LoVo (cell line): Measurements from ENCODE around the gene S100A12.
A peak's percentile ranks its signal among the peaks of the same experiment; 100 is the strongest.
"Not testable (repeated sequence)": the region's sequence is repeated elsewhere in the genome, so short reads cannot be mapped to it uniquely, and the experiment has no call there.

Source experiments
- DNase-seq: peaks from one replicate; pipeline ENCODE4 v3.0.0-alpha.2; 2016; ENCODE audit warnings: low spot score

S100A12 gene

DNA sequence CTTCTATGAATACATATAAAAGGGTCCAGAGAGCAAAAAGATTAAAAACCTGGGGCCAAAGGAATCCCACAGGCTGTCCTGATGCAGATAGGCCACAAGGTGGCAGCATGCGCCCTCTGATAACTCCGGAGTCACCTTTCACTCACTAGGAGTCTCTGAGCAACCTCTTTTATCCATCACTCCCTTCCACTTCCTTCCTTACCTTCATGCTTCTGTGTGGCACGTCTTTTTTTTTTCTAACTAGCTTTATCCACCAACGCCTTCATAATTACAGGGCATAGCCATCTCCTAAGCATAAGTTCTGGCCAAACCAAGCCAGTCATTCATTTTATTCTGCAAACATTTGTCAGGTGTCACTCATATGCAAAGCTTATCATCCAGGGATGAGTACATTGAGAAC lies 22.9 kb downstream of the S100A12 start:
- DNase-seq, result peak; percentile 70

DNA sequence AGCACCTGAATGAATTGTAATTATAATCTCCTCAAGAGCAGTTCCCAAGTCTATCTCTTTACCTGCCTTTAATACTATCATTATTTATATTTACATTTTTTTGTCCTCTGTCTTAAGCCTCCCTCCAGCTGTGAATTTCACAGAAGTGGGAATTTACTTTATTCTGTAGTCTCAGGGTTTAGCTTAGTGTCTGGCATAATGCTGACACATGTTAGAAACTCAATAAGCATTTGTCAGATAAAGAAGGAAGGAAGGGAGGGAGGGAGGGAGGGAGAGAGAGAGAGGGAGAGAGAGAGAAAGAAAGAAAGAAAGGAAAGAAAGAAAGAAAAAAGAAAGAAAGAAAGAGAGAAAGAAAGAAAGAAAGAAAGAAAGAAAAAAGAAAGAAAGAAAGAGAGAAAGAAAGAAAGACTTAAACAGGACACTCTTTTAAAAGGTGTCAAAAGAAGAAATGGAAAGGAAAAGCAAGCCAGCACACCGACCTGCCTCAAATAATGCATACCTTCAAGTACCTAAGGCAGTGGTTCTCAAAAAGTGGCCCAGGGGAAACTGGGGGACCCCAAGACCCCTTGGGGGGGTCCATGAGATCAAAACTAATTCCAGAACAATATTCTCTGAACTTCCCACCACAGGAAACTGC lies 25.0 kb downstream of the S100A12 start:
- no peak for DNase-seq

DNA sequence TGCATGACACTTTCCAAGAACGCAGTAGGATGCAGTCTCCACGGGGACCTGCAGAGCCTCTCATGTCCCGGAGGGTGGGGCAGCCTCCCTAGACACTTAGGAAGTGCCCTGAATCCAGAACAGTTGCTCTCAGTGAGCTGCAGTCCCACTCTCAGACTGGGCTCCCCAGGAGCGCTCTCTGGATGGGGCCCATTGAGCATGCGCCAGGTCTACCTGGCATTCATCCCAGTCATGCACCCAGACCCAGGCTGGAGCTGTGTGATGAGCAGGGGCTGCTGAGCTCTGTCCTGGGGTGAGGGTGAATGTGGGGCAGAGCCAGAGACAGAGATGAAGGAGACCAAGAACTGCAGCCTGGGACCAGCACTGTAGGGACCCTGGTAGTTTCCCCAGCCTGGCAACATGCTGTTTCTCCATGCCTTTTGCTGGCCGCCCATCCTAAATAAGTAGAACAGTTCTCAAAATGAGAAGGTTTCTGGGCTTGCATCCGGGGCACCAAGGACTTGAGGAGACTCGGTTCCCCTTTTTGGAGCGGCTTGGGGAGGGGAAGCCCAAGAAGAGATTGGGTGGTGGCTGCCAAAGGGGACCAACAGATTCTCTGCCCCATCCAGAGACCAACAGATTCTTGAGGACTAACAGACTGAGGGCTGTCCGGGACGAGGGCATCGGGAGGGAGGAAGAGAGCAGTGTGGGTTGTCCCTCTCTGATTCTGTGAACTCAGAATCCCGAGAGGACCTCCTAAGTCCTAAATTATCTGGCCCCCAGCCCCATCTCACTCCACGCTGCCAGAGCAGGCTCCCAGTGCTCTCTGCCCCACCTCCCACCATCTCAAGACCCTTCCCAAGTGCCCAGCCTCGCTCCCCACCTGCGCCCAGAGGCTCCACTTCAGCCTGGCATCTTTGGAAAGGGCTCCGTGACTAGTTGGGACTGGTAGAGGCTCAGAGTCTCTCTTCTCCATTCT lies 25.8 kb downstream of the S100A12 start:
- DNase-seq, result no peak

DNA sequence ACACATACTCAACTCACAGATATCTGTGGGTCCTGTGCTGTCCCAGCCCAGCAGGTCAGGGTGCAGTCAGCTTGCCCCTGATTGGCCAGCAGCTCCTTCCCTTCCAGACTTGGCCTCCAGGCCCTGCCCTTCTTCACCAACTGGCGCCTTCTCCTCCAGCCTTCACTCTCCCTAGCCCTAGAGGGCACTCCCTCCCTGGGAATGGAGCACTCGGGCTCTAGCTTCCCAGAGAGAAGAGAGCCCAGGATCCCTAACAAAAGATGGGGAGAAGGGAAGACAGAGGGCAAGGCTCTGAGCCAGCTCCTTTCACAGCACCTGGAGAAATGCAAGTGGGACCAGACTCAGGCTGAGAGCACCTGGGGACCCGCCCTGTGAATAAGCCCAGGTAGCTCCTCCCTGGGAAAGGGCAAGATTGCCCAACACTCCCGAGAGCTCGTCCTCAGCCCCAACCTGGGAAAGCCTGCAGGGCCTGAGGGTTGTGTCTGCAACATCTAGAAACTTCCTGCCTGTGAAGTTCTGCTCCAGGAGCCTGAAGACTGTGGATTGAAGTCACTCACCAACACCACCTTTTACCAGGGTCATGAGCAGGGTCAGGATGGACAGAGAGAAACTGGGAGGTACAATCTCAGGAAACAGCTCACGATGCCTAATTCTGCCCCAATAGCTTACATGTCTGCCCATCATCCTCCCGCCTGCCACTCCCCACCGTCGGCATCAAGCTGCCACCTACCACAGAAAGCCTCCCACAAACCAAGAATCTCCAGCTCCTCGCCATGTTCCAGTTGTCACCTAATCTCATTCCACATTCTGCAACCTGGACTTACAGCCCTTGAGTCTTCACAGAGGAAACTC lies 26.7 kb downstream of the S100A12 start, which contains the start of gene PGLYRP4:
TSS of gene PGLYRP4 (minus strand) at position 331 of the 852 bp plus-strand sequence. CDS start 909 bp downstream, outside the sequence.
- no peak for DNase-seq

DNA sequence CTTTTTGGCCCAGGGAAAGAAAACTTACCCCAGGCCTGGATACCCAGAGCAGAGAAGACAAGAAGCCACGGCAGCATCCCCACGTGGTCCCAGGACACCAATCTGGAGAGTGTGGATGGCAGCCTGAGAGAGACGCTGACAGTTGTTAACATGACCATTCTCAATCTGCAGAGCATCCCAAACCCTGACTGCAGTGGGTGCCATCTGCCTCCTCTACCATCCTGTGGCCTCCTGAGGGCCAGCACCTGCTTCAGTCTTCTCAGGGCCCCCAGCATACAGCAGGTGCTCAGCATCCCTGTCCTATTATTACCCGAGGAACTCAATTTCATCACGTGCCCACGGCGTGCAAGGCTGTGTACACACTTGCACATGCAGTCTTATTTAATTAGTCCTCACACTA lies 27.6 kb downstream of the S100A12 start:
- no peak for DNase-seq

DNA sequence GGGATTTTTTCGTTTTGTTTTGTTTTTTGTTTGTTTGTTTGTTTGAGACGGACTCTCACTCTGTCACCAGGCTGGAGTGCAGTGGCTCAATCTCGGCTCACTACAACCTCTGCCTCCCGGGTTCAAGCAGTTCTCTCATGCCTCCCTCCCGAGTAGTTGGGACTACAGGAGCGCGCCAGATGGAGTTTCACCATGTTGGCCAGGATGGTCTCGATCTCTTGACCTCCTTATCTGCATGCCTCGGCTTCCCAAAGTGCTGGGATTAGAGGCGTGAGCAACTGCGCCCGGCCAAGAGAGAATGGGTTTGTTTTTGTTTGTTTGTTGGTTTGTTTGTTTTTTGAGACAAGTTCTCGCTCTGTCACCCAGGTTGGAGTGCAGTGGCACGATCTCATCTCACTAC lies 28.4 kb downstream of the S100A12 start:
- not testable (repeated sequence) for DNase-seq

DNA sequence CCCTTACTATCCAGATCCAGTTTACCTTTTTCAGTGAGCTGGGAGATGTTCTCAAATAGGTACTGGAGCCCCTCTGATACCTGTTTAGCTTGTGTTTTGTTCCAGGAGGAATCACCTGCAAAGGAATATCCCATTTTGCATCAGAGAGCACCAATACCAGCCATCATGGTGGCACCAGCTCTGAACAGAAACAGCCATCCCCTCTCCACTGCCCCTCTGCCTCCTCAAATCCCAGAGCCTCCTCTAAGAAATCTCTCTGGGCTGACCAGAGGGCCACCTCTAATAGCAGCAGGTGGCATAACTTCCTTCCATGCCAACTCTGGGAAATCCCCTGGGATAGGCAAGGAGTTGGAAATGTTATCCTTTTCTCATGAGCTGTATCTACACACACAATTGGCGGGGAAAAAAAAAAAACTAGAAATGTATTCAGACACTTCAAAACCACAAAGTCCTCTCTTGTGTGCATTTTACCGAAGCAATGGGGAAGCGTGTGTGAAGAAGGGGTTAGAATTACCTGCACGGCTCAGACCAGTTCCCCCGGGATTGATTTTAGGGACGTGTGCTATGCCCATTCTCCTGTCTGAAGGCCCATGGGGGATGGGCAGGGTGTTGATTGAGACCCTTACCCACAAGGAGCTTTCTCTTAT lies 29.2 kb downstream of the S100A12 start:
- DNase-seq, result no peak

DNA sequence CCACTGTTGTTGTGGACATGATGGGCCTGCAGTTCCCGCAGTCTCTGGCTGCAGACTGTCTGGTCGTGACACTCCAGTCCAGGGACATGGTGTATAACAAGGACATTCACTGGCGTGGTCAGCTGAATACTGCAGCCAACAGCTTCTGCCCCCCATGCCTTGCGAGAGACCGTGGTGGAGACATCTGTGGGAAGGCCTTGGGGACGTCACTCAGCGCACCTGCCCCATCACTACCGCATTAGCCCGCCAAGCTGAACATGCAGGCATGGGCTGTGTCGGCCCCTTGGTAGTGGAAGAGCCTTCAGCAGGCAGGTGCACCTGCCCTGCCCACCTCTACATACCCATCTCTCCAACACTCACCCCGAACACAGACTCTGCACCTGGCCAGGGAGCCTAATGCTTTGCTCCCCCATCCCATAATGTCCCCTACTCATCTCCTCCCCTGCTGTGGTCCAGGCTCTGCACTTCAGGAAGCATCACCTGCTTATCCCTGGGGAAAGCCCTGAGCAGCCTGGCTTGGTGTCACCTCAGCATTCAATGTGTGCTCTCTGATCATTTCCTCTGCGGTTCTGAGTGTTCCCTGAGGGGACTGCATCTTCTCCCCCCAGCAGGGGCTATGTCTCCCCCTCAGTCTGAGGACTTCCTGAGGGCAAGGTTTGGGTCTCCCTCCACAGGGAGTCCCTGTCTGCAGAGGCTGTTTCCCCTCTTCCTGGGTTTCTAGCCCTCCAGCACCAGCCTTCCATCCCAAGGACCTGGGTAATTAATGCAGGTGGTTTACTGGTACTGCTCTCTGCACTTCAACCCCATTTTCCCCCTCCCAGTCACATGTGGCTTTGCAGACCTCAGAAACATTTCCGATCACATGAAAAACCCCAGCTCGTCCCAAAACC lies 30.0 kb downstream of the S100A12 start:
- no peak for DNase-seq

DNA sequence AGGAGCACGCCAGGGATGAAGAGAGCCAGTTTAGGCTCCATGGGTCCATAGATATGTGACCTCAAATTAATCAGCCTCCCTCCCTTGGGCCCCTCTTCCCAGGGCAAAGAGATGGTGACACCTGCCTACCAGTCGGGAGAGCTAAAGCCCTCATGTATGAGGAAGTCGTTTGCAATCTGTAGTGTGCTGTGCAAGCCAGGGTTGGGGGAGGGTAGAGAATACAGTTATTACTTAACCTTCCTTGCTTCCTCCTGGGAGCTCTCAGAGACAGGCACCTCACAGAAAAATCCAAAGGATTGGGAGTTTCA lies 30.7 kb downstream of the S100A12 start:
- no peak for DNase-seq

DNA sequence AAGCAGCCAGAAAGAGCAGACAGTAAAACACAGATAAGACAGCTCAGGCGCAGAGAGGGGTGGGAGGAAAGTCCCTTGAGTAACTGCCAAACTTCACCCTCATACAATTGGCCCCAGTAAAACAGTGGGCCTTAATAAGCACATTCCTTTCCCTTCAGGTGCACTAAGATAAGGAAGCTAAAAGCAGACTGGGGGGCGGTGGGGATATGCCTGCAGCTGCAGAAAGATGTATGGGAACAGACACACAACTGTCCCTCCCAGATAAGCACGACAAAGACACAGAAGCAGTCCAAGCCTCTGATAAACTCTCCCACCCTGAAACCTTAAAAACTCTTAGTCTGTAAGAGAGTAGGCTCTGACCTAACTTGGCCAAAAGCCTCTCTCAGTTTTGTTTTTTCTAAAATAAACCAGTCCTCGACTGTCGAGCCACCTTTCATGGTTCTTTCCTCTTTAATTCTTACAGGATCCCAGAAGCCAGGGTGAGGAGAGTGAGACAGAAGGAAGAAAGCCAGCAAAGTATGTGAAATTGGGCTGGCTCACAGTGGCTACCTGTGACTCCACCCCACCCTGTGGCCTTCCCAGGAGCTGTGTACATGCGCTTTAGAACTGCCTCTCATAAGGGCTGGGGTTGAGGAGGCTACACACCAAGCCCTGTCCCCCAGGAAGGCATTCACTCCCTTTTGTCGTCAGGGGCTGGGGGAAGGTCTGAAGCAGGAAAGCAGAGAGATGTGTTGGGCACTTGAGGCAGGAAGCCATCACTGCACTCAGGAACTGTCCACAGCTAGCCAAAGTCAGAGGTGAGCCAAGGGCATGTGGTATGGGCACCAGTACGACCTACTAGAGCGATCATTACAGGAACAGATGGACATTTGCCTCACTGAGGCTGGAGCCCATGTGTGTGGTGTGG lies 31.4 kb downstream of the S100A12 start:
- no peak for DNase-seq

DNA sequence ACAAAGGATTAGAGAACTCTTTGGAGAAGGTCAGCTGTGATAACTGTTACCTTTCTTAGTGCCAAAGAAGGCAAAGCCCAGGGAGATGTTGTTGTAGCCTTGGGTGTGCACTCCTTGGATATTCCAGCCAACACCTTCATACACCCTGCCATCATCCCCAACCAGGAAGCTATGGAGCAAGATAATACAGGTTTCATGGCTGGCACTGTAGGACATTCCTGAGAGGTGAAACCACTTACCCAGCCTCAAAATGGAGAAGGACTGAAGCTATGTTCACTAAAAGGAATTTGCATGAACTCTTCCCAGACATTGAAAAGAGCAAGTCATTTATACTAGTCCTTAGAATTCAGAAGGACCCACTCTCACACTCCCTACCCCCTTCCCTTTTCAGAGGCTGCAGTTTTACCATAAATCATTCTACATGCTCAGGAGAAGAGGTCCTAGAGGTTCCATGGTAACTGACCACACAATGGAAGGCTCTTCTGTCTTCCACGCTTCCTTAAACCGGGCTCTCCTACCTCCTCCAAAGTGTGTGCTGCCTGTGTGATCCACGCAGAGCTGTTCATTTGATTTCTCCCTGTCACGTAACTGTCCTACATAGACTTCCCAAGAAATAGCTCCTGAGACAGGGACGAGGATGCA lies 32.3 kb downstream of the S100A12 start:
- no peak for DNase-seq

DNA sequence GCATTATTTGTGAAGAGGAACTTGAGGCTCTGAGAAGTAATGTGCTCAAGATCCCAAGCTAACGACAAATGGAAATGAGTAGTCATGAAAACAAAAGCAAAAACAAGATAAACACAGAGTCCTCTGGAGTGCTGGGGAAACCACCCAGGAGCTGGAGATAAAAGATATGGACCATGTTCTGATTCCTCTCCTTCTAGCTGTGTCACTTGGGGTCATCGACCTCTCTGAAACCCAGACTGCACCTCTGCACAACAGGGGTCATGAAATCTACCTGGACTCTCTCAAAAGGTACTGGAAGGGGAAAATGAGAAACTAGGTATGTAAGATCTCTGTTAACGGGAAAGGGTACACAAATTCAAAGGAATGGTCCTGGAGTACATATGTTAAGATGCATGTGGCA lies 33.2 kb downstream of the S100A12 start:
- no peak for DNase-seq

DNA sequence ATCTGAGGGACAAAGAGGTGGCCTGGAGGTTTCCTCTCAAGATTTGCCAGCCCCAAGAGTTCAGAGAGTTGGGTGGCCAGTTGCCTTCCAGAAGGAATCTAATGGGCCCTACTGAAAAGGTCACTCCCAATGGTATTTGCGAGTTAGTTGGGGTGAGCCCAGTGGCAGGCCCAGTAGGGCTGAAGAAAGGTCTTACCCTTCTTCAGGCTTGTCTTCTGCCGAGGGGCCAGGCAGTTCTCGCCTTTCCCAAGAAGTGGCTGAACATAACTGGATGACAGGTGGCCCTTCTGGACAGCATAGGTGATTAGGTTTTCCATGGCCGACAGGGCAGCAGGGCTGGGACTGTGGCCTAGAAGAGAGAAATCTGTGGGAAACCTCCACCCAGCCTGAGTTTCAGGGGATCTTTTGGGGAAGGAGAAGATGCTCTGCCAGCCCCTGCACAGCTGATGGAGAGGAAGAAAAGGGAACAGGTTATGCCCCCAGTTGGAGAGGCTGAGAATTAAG lies 33.9 kb downstream of the S100A12 start:
- DNase-seq, result no peak

DNA sequence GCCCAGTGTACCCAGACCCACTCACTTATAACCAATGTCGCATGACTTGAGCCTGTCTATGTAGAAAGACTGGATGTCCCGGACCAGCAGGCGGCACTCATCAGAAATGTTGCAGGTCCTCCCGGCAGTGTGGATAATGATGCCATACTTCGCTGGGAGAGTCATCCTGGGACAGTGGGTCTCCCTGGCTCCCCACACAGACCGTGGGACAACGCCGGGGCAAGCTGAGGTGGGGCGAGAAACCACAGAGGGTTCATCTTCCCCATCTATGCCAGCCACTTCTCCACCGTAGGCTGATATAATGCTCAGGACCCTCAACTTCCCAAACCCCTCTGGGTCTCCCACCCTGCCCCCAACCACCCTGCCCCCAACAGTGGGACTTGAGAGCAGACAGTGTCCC lies 35.1 kb downstream of the S100A12 start:
- no peak for DNase-seq

DNA sequence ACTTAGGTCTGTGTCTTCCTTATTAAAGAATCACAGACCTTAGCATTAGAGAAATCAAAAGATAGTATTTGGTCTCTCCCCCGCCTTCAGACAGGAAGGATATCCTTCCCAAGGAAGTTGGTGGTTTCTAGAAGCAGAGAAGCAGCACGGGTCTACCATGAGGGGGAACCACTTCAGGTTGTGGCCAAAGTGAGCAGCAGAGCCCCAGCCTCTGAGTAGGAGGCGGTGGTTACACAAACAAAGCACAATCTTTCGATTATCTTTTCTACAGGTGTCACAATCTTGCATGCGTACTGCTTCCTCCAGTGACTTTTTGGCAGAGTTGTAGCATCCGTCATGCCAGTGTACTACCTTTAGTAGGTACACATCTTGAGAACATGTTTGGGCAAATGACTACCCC lies 35.6 kb downstream of the S100A12 start:
- no peak for DNase-seq

DNA sequence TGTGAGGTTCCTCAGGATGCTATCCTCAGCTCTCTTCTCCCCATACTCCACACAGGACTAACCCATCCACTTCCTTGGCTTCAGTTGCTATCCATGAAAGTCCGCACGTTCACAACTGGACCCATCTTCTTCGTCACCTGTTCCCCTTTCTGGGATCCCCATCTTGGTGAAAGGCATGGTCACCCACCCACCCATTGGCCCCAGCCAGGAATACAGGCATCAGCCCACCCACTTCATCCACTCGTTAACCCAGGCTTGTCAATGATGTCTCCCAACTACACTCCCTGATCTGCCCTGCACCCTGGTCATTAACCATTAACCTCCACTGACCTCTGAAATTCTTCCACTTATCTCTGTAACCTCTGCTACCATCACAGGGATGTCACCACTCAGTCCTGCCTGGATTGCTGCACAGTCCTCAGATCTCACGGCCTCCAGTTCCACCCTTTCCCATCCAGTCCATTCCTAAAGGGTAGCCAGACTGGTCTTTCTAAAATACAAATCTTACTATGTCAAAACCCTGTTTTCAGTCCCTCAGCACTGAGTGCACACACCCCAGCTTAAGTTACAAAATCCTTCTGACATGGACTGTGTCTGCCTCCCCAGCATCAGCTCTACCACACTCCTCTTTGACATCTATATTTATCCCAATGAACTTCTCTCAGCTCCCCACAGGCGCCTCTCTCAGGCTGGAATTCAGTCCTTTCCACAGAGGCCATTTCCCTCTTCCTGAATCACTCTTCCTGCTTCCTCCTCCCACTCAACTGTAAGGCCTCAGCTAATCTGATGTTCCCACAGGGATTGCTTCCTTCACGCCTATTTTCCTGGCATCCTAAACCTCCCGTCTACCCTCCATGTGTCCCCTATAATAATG lies 37.2 kb downstream of the S100A12 start:
- no peak for DNase-seq

DNA sequence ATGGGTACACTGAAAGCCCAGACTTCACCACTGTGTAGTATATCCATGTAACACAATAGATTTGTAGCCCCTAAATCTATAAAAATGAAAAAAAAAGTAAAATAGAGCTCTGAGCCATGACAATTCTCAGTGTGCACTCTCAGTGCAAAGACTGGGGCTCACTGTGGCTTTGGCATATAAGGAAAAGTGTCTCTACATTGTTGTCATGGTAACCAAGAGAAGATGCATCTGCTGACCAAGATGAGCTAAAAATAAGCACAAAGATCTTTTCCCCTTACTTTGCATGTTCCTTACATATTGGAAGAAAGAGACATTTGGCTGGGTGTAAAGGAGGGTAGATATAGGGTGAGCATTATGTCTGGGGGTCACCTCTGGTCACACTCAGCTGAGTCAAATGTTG lies 38.8 kb downstream of the S100A12 start:
- DNase-seq, result no peak

DNA sequence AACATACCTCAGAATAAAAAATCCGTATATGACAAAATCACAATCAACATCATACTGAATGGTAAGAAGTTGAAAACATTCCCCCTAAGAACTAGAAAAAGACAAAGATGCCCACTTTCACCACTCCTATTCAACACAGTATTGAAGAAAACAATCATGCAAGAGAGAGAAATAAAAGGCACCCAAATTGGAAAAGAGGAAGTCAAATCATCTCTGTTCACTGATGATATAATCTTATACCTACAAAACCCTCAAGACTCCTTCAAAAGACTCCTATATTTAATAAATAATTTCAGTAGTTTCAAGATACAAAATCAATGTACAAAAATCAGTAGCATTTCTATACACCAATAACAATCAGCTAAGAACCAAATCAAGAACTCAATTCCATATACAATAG lies 41.5 kb downstream of the S100A12 start:
- DNase-seq, result no peak
